DOHH2 (cell line): ENCODE measurements around the gene ABTB2.

Experiments
- EZH2phosphoT487 ChIP-seq: fragments of 200-600 bp; sonication (generic); IDR thresholded peaks from 2 replicates; pipeline ENCODE4 v1.6.1; 2017; ENCODE audit warnings: borderline replicate concordance, mild to moderate bottlenecking, antibody characterized with exemption, low read length, moderate library complexity, mixed read lengths
- TF ChIP-seq, protein P1 (sequence below): fragments of 200-600 bp; sonication (generic); IDR thresholded peaks from one replicate; pipeline ENCODE4 v1.5.1; 2014; ENCODE audit warnings: antibody characterized with exemption, mild to moderate bottlenecking, low read depth, low read length; ENCODE audit not compliant: poor library complexity, severe bottlenecking

DNA sequence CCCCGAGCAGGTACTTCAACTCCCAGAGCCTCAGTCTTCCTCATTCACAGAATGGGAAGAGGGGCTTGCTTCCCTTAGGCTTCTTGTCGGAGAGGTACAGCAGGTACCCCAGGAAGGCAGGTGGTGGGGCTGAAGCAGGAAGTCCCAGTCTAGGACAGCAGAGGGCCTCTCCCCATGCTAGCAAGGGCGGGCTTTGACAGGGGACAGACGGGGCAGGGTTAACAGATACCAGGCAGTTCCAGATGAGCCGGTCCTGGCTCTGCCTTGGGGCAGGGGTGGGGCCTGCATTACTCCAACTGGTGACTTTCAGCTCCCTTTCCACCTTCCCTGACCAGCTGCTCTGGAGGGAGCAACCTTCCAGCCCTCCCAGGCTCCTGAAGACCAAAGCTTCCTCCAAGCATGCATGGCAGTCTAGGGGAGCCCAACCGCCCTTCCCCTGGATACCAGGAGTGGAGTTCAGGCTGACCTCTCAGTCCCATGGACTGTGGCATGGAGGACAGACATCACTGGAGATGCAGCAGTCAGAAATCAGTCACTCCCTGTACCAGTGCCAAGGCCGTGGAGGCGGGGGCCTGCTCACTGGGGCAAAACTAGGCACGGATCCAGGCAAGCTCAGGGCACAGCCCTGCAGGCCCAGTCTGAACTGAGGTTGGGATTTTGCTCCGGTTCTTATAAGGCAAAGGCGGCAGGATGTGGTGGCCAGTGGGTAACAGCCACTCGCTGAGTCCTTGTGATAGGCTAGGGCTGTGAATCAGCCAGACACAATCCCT, 191.8 kb downstream of the ABTB2 start:
- TF ChIP-seq, protein P1, sequence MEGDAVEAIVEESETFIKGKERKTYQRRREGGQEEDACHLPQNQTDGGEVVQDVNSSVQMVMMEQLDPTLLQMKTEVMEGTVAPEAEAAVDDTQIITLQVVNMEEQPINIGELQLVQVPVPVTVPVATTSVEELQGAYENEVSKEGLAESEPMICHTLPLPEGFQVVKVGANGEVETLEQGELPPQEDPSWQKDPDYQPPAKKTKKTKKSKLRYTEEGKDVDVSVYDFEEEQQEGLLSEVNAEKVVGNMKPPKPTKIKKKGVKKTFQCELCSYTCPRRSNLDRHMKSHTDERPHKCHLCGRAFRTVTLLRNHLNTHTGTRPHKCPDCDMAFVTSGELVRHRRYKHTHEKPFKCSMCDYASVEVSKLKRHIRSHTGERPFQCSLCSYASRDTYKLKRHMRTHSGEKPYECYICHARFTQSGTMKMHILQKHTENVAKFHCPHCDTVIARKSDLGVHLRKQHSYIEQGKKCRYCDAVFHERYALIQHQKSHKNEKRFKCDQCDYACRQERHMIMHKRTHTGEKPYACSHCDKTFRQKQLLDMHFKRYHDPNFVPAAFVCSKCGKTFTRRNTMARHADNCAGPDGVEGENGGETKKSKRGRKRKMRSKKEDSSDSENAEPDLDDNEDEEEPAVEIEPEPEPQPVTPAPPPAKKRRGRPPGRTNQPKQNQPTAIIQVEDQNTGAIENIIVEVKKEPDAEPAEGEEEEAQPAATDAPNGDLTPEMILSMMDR, result no peak
- TF ChIP-seq EZH2phosphoT487, result no peak
